Hematopoietic multipotent progenitor cell treated with erythropoietin and hydrocortisone succinate and interleukin-3 and kit ligand, for 4 days (in vitro differentiated cells): ENCODE measurements around the gene ADGRG4.

Experiments used
- DNase-seq: peaks from one replicate; pipeline ENCODE4 v3.0.0-alpha.2; 2015

The ADGRG4 gene

GRCh38 chrX:136306182-136306581 lies 5.4 kb downstream of the ADGRG4 start:
- DNase-seq, result no peak

- DNase-seq, result no peak
Measured at GRCh38 chrX:136307471-136307870, 6.7 kb downstream of the ADGRG4 start.

- peak; percentile 33 for DNase-seq
Measured at GRCh38 chrX:136310411-136310810, 9.6 kb downstream of the ADGRG4 start.

- DNase-seq, result no peak
Measured at GRCh38 chrX:136318156-136318555, 17.4 kb downstream of the ADGRG4 start.

GRCh38 chrX:136318895-136319597 lies 18.3 kb downstream of the ADGRG4 start:
- DNase-seq, result no peak

GRCh38 chrX:136319600-136319999 lies 18.8 kb downstream of the ADGRG4 start:
- DNase-seq, result no peak

GRCh38 chrX:136321532-136321931 lies 20.8 kb downstream of the ADGRG4 start:
- no peak for DNase-seq

- no peak for DNase-seq
Measured at GRCh38 chrX:136322064-136322463, 21.3 kb downstream of the ADGRG4 start.

- DNase-seq, result peak; percentile 76
Measured at GRCh38 chrX:136325377-136325776, 24.6 kb downstream of the ADGRG4 start.

- DNase-seq, result no peak
Measured at GRCh38 chrX:136328933-136329332, 28.2 kb downstream of the ADGRG4 start.

GRCh38 chrX:136336623-136337022 lies 35.9 kb downstream of the ADGRG4 start:
- peak; percentile 12 for DNase-seq

GRCh38 chrX:136339702-136340101 lies 38.9 kb downstream of the ADGRG4 start:
- DNase-seq, result no peak

- no peak for DNase-seq
Measured at GRCh38 chrX:136344320-136344719, 43.6 kb downstream of the ADGRG4 start.

GRCh38 chrX:136346506-136346905 lies 45.7 kb downstream of the ADGRG4 start:
- DNase-seq, result no peak

GRCh38 chrX:136347706-136348105 lies 46.9 kb downstream of the ADGRG4 start:
- DNase-seq, result no peak

- no peak for DNase-seq
Measured at GRCh38 chrX:136353526-136354093, 52.8 kb downstream of the ADGRG4 start.

GRCh38 chrX:136354201-136354600 lies 53.4 kb downstream of the ADGRG4 start:
- no peak for DNase-seq

- DNase-seq, result no peak
Measured at GRCh38 chrX:136369377-136369776, 68.6 kb downstream of the ADGRG4 start.

- no peak for DNase-seq
Measured at GRCh38 chrX:136376713-136377112, 76.0 kb downstream of the ADGRG4 start.

GRCh38 chrX:136380010-136380769 lies 79.4 kb downstream of the ADGRG4 start:
- no peak for DNase-seq

- no peak for DNase-seq
Measured at GRCh38 chrX:136386173-136386572, 85.4 kb downstream of the ADGRG4 start.

- DNase-seq, result no peak
Measured at GRCh38 chrX:136386826-136387225, 86.1 kb downstream of the ADGRG4 start.

- no peak for DNase-seq
Measured at GRCh38 chrX:136387951-136388502, 87.3 kb downstream of the ADGRG4 start.

GRCh38 chrX:136390921-136391320 lies 90.2 kb downstream of the ADGRG4 start:
- no peak for DNase-seq
